MM.1S (cell line): ENCODE measurements around the gene DDTL.
"Not testable (repeated sequence)": the region's sequence is repeated elsewhere in the genome, so short reads cannot be mapped to it uniquely, and the experiment has no call there.

Experiments
- CTCF ChIP-seq: fragments of 300-600 bp; sonication (generic); IDR thresholded peaks from 2 replicates; pipeline ENCODE4 v1.5.1; 2016; ENCODE audit warnings: antibody characterized with exemption, low read length, mixed read lengths
- EZH2 ChIP-seq: fragments of 300-600 bp; sonication (generic); optimal IDR thresholded peaks from 2 replicates; pipeline ENCODE3; 2017; ENCODE audit warnings: low read depth, mild to moderate bottlenecking, antibody characterized with exemption, low read length, mixed read lengths
- EZH2phosphoT487 ChIP-seq: fragments of 300-600 bp; sonication (generic); IDR thresholded peaks from 2 replicates; pipeline ENCODE4 v1.6.1; 2018; ENCODE audit warnings: antibody characterized with exemption, low read length

DNA sequence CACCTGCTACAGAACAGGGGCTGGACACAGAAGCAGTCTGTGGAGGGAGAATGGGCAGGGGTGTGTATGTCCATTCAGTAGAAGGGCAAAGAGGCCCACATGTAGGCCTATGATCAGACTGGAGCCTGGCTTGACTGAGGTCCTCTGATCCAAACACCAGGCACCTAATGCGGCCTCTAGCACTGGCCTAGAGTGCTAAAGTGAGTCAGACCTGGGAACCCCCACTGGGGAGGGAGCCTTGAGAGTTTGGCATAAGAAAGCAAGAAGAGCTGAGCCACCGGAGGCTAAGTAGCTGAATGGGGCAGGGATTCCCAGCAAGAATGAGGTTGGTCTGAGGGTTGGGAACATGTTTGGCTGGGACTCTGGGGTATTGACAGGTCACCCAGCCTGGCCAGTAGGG, 15.3 kb upstream of the DDTL start:
- TF ChIP-seq EZH2, CTCF, EZH2phosphoT487: not testable (repeated sequence)
